Liver (tissue), 9 donors: Measurements from ENCODE around the gene IHH. TPM values are rescaled to one million over a fixed set of nuclear protein-coding genes. Genes with fewer than 3 reads are reported as not detected.

Source experiments
- DNase-seq: peaks from one replicate; pipeline ENCODE4 v3.0.0-alpha.2; 2017; ENCODE audit warnings: low spot score
- H3K27ac ChIP-seq, 2 donors: one replicate each; pipeline ENCODE4 v1.7.0; 2013; ENCODE audit warnings: inconsistent platforms in 2 of 2, low read length in 2 of 2, control low read depth in 1 of 2, low read depth in 1 of 2, mild to moderate bottlenecking in 1 of 2
- H3K27me3 ChIP-seq, 4 donors: one replicate each; pipeline versions ENCODE4 v1.6.1 to v1.7.0; 2013; ENCODE audit warnings: low read length in 3 of 4, inconsistent platforms in 1 of 4, mild to moderate bottlenecking in 1 of 4, moderate library complexity in 1 of 4; ENCODE audit not compliant: control insufficient read depth in 4 of 4, insufficient read depth in 4 of 4
- H3K36me3 ChIP-seq, 4 donors: one replicate each; pipeline versions ENCODE4 v1.6.1 to v1.7.0; 2013; ENCODE audit warnings: low read length in 3 of 4, mild to moderate bottlenecking in 3 of 4, low read depth in 1 of 4, moderate library complexity in 1 of 4; ENCODE audit not compliant: control insufficient read depth in 4 of 4, insufficient read depth in 3 of 4
- H3K4me1 ChIP-seq, 4 donors: one replicate each; pipeline versions ENCODE4 v1.6.1 to v1.7.0; 2013; ENCODE audit warnings: low read length in 3 of 4, mild to moderate bottlenecking in 3 of 4, moderate library complexity in 1 of 4; ENCODE audit not compliant: control insufficient read depth in 4 of 4, insufficient read depth in 4 of 4
- H3K4me3 ChIP-seq, 3 donors: one replicate each; pipeline versions ENCODE4 v1.6.1 to v1.7.0; 2013; ENCODE audit warnings: low read length in 3 of 3, control low read depth in 1 of 3, low read depth in 1 of 3, mild to moderate bottlenecking in 1 of 3
- H3K9ac ChIP-seq, 2 donors: one replicate each; pipeline ENCODE4 v1.7.0; 2013; ENCODE audit warnings: low read length in 2 of 2, mild to moderate bottlenecking in 2 of 2, moderate library complexity in 2 of 2, control low read depth in 1 of 2, low read depth in 1 of 2
- H3K9me3 ChIP-seq, 4 donors: one replicate each; pipeline versions ENCODE4 v1.6.1 to v1.7.0; 2013; ENCODE audit warnings: low read length in 3 of 4; ENCODE audit not compliant: control insufficient read depth in 4 of 4
- EGR1 ChIP-seq, 2 donors: IDR thresholded peaks; 2 replicates each; pipeline ENCODE4 v1.6.1; 2016 to 2018; ENCODE audit warnings: antibody characterized with exemption in 2 of 2, low read depth in 2 of 2
- FOXA1 ChIP-seq: IDR thresholded peaks from 2 replicates; pipeline ENCODE4 v1.6.1; 2016; ENCODE audit warnings: antibody characterized with exemption
- FOXA2 ChIP-seq: IDR thresholded peaks from 2 replicates; pipeline ENCODE4 v1.6.1; 2016; ENCODE audit warnings: antibody characterized with exemption
- GABPA ChIP-seq, 2 donors: IDR thresholded peaks in 1 of 2; conservative IDR thresholded peaks in 1 of 2; 2 replicates each; pipeline ENCODE4 v1.6.1; 2016; ENCODE audit warnings: antibody characterized with exemption in 2 of 2, mild to moderate bottlenecking in 1 of 2, moderate library complexity in 1 of 2
- HNF4A ChIP-seq, 2 donors: conservative IDR thresholded peaks; 2 replicates each; pipeline ENCODE4 v1.6.1; 2016; ENCODE audit warnings: antibody characterized with exemption in 2 of 2, mild to moderate bottlenecking in 2 of 2
- HNF4G ChIP-seq: IDR thresholded peaks from 2 replicates; pipeline ENCODE4 v1.6.1; 2016; ENCODE audit warnings: antibody characterized with exemption
- JUND ChIP-seq, 2 donors: IDR thresholded peaks; 2 replicates each; pipeline ENCODE4 v1.6.1; 2016; ENCODE audit warnings: antibody characterized with exemption in 2 of 2
- NR2F2 ChIP-seq: IDR thresholded peaks from 2 replicates; pipeline ENCODE4 v1.6.1; 2016; ENCODE audit warnings: antibody characterized with exemption
- RAD21 ChIP-seq, 2 donors: IDR thresholded peaks; 2 replicates each; pipeline ENCODE4 v1.6.1; 2016; ENCODE audit warnings: antibody characterized with exemption in 2 of 2, mild to moderate bottlenecking in 2 of 2
- REST ChIP-seq: IDR thresholded peaks from 2 replicates; pipeline ENCODE4 v1.6.1; 2016; ENCODE audit warnings: antibody characterized with exemption, mild to moderate bottlenecking
- RXRA ChIP-seq, 2 donors: IDR thresholded peaks; 2 replicates each; pipeline ENCODE4 v1.6.1; 2017 to 2018; ENCODE audit warnings: antibody characterized with exemption in 2 of 2, mild to moderate bottlenecking in 1 of 2
- SP1 ChIP-seq: IDR thresholded peaks from 2 replicates; pipeline ENCODE4 v1.6.1; 2018; ENCODE audit warnings: antibody characterized with exemption, mild to moderate bottlenecking
- TAF1 ChIP-seq: conservative IDR thresholded peaks from 2 replicates; pipeline ENCODE4 v1.6.1; 2016; ENCODE audit warnings: antibody characterized with exemption, mild to moderate bottlenecking
- YY1 ChIP-seq: IDR thresholded peaks from 2 replicates; pipeline ENCODE4 v1.6.1; 2016; ENCODE audit warnings: antibody characterized with exemption, mild to moderate bottlenecking
- WGBS: extraction: QIAGEN DNeasy Blood & Tissue Kit; methylation state at CpG from one replicate; pipeline ENCODE4 v1.1.7; 2013; 5-methylcytosine and 5-hydroxymethylcytosine counted together
- polyA plus RNA-seq, 2 donors: library from polyadenylated mRNA; stranded (reverse) in 1 of 2; unstranded in 1 of 2; fragments of 200-250 nt in 1 of 2; fragments of >200 nt in 1 of 2; fragmentation: Nextera tagmentation in 1 of 2; extraction: Ambion mirVana in 1 of 2; gene quantifications; one replicate each; pipeline versions ENCODE4 v1.2.1 to v1.2.3, GENCODE V29; 2013 to 2015
- total RNA-seq, 2 donors: library from RNA; depleted of rRNA; stranded (reverse); fragments of >200 nt; gene quantifications; one replicate each; pipeline ENCODE4 v1.2.3, GENCODE V29; 2014
- TF ChIP-seq, protein P1 (sequence below): IDR thresholded peaks from 2 replicates; pipeline ENCODE4 v1.6.1; 2016; ENCODE audit warnings: antibody characterized with exemption
- TF ChIP-seq, protein P2 (sequence below): fragments of 150-350 bp; IDR thresholded peaks from 2 replicates; pipeline ENCODE4 v1.5.1; 2017; ENCODE audit warnings: improper control_type of control experiment, low read depth, low read length; ENCODE audit not compliant: missing input control
- TF ChIP-seq, protein P3 (sequence below): IDR thresholded peaks from 2 replicates; pipeline ENCODE4 v1.6.1; 2016; ENCODE audit warnings: antibody characterized with exemption
- TF ChIP-seq, protein P4 (sequence below): IDR thresholded peaks from 2 replicates; pipeline ENCODE4 v1.6.1; 2016; ENCODE audit warnings: antibody characterized with exemption
- donor health status: healthy.
- donor health status: healthy.
- donor health status: healthy.
- donor health status: healthy.
- donor health status: healthy.

The IHH gene
- total and polyA plus RNA-seq, 4 donors = 0.51 to 2.4 (median 0.79) TPM

DNA sequence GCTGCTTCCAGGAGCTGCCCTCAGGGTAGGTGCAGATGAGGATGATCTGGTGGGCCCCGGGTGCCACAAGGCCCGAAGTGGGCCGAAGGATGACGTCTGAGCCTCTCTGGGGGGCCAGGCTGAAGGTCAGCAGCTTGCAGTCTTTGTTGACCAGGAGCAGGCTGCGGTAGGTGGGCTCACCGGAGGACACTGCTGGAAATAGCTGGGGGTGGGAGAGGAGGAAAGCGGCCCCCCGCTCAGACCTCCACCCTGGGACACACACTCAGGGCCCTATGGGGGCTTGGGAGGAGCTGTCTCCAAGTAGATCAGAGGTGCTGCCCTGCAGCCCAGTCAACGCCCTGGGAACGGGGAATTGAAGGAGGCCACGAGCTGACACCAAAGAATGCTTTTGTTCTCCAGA lies 36.7 kb downstream of the IHH start:
- Histone ChIP-seq H3K9ac (no peak overlapping the region), H3K27me3 (no peaks in the 10 kb centered on the region), H3K9me3 (no peaks in the 10 kb centered on the region), H3K36me3 (no peaks in the 10 kb centered on the region), H3K4me1 (no peaks in the 10 kb centered on the region), H3K4me3 (no peak overlapping the region), H3K27ac (no peak overlapping the region)
- TF ChIP-seq, protein P1, sequence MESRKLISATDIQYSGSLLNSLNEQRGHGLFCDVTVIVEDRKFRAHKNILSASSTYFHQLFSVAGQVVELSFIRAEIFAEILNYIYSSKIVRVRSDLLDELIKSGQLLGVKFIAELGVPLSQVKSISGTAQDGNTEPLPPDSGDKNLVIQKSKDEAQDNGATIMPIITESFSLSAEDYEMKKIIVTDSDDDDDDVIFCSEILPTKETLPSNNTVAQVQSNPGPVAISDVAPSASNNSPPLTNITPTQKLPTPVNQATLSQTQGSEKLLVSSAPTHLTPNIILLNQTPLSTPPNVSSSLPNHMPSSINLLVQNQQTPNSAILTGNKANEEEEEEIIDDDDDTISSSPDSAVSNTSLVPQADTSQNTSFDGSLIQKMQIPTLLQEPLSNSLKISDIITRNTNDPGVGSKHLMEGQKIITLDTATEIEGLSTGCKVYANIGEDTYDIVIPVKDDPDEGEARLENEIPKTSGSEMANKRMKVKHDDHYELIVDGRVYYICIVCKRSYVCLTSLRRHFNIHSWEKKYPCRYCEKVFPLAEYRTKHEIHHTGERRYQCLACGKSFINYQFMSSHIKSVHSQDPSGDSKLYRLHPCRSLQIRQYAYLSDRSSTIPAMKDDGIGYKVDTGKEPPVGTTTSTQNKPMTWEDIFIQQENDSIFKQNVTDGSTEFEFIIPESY = no peak
- TF ChIP-seq REST = no peak
- no peak for TF ChIP-seq NR2F2
- no peak for TF ChIP-seq TAF1
- no peak for TF ChIP-seq HNF4G
- TF ChIP-seq SP1 = no peak
- no peak for DNase-seq
- WGBS = 84% methylated on average over 11 of the region's 11 CpGs

- no peak for DNase-seq
- Histone ChIP-seq H3K27me3 (no peaks in the 10 kb centered on the region), H3K27ac (no peak overlapping the region), H3K4me3 (no peak overlapping the region), H3K36me3 (no peaks in the 10 kb centered on the region), H3K9me3 (no peaks in the 10 kb centered on the region), H3K9ac (no peak overlapping the region), H3K4me1 (no peaks in the 10 kb centered on the region)
- TF ChIP-seq, protein P2, sequence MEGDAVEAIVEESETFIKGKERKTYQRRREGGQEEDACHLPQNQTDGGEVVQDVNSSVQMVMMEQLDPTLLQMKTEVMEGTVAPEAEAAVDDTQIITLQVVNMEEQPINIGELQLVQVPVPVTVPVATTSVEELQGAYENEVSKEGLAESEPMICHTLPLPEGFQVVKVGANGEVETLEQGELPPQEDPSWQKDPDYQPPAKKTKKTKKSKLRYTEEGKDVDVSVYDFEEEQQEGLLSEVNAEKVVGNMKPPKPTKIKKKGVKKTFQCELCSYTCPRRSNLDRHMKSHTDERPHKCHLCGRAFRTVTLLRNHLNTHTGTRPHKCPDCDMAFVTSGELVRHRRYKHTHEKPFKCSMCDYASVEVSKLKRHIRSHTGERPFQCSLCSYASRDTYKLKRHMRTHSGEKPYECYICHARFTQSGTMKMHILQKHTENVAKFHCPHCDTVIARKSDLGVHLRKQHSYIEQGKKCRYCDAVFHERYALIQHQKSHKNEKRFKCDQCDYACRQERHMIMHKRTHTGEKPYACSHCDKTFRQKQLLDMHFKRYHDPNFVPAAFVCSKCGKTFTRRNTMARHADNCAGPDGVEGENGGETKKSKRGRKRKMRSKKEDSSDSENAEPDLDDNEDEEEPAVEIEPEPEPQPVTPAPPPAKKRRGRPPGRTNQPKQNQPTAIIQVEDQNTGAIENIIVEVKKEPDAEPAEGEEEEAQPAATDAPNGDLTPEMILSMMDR = no peak
- TF ChIP-seq RXRA (IDR thresholded peaks at IDR 0.05) (no peak), HNF4G (no peak), TAF1 (no peak), HNF4A (conservative IDR thresholded peaks at IDR 0.05) (no peak), REST (no peak), EGR1 (IDR thresholded peaks at IDR 0.05; ENCODE audit: low read depth in 2 of 2) (no peak), NR2F2 (no peak), SP1 (no peak), YY1 (no peak), RAD21 (IDR thresholded peaks at IDR 0.05) (no peak), GABPA (IDR thresholded peaks at IDR 0.05 in 1 of 2, conservative IDR thresholded peaks at IDR 0.05 in 1 of 2) (no peak), JUND (IDR thresholded peaks at IDR 0.05) (no peak), FOXA2 (no peak), FOXA1 (no peak)
- TF ChIP-seq, protein P1 = no peak
- TF ChIP-seq, protein P3, sequence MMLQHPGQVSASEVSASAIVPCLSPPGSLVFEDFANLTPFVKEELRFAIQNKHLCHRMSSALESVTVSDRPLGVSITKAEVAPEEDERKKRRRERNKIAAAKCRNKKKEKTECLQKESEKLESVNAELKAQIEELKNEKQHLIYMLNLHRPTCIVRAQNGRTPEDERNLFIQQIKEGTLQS = no peak
- TF ChIP-seq, protein P4, sequence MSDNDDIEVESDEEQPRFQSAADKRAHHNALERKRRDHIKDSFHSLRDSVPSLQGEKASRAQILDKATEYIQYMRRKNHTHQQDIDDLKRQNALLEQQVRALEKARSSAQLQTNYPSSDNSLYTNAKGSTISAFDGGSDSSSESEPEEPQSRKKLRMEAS = no peak
- 81% methylated on average over 12 of the region's 12 CpGs for WGBS
Measured at GRCh38 chr2:219023045-219023605, 37.6 kb downstream of the IHH start.
